HG03571 (cell line): ENCODE results near the gene SNX2.

Source experiments
- ATAC-seq: cut with Tn5 transposase; IDR thresholded peaks from one replicate; pipeline ENCODE4 v1.9.1; 2021; ENCODE audit not compliant: unreplicated experiment

Gene SNX2

DNA sequence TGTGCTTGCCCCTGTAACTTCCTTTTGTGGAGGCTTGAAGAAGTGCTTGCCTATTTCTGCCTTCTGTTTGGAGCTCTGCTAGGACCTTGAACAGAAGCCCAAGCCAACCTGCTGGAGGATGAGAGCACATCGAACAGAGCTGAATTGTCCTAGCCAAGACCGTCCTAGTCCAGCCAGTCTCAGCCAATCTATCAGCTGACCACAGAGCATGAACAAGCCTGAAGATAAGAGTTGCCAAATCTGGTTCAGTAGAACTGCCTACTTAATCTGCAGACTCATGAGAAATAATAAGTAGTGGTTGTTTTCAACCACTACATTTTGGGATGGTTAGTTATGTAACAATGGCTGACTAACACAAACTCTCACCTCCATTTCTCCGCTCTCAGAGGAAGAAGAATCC, 4.4 kb upstream of the SNX2 start:
- no peak for ATAC-seq

GRCh38 chr5:122772446-122772845, 2.4 kb upstream of the SNX2 start:
- no peak for ATAC-seq

DNA sequence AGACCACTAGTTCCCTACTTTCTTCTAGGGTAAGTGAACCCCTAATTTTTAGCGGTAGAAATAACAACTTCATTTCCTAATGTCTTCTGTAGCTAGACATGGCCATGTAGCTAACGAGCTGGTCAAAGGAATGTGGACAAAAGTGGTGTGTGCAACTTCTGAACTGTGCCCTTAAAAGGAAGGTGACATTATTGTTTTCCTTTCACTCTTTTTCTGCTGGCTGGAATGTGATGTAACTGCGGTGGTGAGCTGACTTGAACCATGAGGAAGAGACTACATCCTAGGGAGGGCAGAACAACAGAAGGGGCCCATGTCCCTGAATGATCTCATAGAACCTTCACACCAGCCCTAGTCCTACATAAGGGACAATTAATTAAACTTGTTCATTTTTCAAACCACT, 1.3 kb upstream of the SNX2 start:
- no peak for ATAC-seq

DNA sequence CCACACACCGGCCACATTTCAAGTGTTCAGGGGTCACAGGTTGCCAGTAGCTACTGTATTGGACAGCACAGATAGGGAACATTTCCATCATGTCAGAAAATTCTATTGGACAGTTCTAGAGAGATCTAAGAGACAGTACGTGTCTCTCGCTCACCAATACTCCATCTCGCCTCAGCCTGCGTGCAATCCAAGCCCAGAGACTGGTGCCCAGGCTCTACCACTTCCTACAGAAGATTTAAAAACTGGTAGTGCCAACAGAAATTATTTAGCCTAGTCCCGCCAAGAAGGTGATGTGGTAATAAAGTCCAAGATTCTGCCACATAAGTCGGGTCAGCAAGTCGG, 390 bp upstream of the SNX2 start:
- ATAC-seq = peak; percentile 35

GRCh38 chr5:122775550-122776542, 966 bp downstream of the SNX2 start:
- no peak for ATAC-seq

- no peak for ATAC-seq
Measured at GRCh38 chr5:122778157-122778556, 3.3 kb downstream of the SNX2 start.

- no peak for ATAC-seq
Measured at GRCh38 chr5:122779451-122779850, 4.6 kb downstream of the SNX2 start.

DNA sequence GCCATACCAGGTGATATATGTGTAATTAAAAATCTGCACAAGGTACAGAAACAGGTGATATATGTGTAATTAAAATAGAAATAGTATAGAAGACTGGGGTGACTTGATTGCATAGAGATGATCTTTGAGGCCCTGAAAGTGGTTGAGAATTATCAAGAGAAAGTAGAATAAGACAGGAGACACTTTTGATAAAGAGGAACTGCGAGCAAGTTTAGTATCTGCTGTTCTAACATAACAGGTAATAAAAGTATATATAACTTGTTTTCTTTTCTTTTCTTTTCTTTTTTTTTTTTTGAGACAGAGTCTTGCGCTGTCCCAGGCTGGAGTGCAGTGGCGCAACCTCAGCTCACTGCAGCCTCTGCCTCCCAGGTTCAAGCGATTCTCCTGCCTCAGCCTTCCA, 5.4 kb downstream of the SNX2 start:
- no peak for ATAC-seq

GRCh38 chr5:122781465-122781864, 6.6 kb downstream of the SNX2 start:
- ATAC-seq = no peak

GRCh38 chr5:122785294-122785693, 10.4 kb downstream of the SNX2 start:
- no peak for ATAC-seq

GRCh38 chr5:122788371-122788770, 13.5 kb downstream of the SNX2 start:
- no peak for ATAC-seq

DNA sequence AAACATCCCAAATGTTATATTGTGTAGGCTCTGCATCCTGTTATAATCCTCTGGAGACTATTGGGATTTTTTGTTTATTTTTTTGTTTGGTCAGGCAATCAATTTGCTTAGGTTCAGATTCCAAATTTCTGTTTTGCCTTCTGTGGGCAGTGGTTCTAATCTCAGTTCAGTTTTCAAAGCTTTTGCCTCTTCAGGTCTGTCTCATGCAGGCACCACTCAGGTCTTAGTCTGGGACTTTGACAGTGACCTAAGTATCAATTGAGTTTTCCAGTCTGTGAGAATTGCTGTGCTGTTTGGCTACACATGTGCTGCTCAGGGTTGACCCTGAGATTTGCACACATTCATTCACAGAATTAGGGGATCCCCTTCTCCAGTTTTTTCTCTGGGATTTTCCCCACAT, 14.1 kb downstream of the SNX2 start:
- ATAC-seq = no peak

- no peak for ATAC-seq
Measured at GRCh38 chr5:122789461-122790171, 14.7 kb downstream of the SNX2 start.

DNA sequence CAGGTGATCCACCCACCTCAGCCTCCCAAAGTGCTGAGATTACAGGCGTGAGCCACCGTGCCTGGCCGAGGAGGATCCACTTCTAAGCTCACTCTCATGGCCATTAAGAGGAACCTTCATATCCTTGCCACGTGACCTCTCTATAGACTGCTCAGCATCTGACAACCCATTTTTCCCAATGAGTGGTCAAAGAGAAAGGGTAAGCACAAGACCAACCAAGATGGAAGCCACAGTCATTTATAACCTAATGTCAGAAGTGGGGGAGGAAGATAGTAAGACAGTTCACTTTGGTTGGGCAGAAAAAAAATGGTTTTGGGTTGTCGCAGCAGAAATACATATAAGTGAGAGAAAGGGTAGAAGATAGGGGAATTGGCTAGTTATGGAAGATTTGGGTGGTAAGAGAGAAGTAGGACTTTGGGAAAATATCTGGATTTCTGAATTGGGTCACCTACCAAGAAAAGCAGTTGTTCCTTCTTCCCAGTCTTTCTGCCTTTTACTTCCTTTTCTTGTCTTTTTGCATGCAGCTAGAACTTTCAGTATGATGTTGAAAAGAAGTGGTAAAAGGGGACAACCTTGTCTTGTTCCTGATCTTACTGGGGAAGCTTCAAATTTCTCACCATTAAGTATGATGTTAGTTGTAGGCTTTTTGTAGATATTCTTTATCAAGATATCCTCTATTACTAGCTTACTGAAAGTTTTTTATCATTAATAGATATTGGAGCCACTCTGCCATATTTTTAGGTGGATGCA, 15.6 kb downstream of the SNX2 start:
- no peak for ATAC-seq

DNA sequence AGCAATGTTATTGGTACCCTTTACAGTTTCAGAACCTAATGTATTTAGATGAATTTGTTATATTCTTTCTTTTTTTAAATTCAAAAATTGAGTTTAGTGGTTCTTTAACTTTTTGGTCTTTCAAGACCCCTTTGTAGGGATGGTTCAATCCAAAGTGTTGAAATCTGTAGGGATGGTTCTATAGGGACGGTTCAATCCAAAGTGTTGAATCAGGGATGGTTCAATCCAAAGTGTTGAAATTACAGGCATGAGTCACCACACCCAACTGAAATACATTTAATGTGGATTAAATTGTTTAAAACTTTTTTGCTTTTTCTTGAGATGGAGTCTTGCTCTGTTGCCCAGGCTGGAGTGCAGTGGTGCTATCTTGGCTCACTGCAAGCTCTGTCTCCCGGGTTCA, 30.6 kb downstream of the SNX2 start:
- ATAC-seq = no peak

DNA sequence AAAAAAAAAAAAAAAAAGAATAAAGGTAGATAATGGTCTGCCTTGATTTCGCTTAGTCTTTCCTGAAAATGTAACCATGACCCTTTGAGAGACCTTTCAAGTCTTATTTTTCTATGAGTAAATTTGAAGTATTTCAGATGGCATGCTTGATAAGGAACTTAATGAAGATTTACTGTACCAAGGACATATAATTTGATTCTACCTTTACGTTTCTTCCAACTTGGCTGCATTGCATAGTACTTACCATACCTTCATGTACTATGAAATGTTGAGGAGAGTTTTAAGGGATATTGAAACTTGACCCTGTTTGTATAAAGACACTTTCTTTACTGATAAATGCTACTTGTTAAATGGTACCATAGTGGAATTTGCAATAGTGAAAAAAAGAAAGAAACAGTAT, 35.5 kb downstream of the SNX2 start:
- no peak for ATAC-seq

- ATAC-seq = no peak
Measured at GRCh38 chr5:122815218-122815767, 40.4 kb downstream of the SNX2 start.

- no peak for ATAC-seq
Measured at GRCh38 chr5:122816756-122817155, 41.9 kb downstream of the SNX2 start.

DNA sequence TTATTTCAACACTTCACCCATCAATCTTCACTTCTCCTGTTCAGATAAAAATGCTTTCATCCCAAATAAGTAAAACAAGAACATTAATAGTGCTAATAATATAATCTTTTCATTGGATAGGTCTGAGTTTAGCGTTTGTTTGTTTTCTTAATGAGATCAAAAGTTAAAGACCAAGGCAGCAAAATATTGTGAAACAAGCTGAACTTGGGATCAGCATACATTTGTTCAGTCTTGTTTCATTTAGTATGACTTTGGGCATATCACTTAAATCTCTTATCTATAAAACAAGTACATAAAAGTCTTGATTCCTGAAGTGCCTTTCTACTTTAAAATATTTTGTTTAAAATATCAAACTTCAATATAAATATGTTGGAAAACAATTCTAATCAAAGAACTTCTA, 57.1 kb downstream of the SNX2 start:
- no peak for ATAC-seq

GRCh38 chr5:122835681-122836080, 60.8 kb downstream of the SNX2 start:
- ATAC-seq = no peak

DNA sequence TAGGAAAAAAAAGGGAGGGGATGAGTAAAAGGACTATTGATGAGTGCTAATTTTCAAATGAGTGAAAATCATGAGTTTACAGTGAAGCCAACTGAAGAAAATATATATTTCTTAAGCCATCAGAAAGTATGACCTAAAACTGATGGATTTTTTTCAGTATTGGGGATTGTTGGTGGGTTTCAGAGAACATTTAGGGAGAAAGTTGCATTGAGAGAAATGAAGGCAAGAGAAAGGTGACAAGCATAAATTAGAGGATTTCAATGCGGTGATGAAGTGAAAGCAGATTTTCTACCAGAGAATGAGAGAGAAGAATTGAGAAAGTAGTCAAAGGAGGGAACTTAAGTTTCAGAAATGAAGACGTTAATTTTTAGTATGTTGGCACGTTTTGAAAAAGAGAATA, 62.1 kb downstream of the SNX2 start:
- no peak for ATAC-seq
